GM18498 (cell line): ENCODE measurements around the gene TADA3.
A peak's percentile ranks its signal among the peaks of the same experiment; 100 is the strongest.

Experiments used
- ATAC-seq: cut with Tn5 transposase; IDR thresholded peaks from one replicate; pipeline ENCODE4 v1.9.1; 2021; ENCODE audit warnings: mild to moderate bottlenecking, moderate library complexity; ENCODE audit not compliant: unreplicated experiment

Gene TADA3

DNA sequence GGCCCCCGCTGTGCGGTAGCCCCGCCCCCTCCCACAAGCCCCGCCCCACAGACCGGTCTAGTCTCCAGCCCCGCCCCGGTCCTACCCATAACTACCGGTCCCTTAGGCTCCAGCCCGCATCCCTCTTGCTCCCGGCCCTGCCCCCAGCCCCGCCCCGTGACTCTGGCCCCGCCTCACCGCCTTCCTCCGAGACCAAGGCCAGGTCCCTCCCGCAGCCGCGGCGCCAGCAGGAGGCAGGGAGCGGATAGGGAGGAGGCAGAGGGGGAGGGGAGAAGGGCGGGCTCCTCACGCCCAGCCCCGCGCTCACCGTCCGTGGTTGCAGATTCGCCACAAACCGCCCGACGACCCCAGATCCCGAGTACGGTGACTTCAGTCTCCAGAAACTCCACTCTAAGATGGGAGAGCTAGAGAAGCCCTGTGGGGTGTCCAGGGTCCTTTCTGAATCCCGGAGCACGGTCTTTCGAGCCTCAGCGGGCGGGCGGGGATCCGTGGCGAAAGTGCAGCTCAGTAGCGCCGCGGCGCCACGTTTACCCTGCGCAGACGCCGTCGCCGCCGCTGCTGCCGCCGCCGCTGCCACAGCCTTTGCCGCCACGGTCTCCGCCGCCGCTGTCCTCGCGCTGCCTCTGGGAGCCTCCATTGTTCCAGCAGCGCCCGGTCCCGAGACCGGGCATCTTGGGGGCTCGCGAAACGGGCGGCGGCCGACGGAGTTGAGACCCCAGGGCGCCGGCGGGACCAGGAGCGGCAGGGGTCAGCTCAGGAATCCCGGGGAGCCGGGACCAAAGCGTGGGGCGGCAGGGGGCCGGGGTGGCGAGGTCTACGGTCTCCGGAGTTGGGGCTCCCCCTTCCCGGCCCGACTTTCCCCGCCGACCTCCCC, 60.8 kb downstream of the TADA3 start, which contains the start of gene BRPF1:
BRPF1 (plus strand) TSS at position 530 of the 874 bp plus-strand sequence. CDS start 2,406 bp downstream, outside the sequence.
- peak; percentile 92 for ATAC-seq

- ATAC-seq = peak; percentile 36
Observed at GRCh38 chr3:9730657-9731205, 61.5 kb downstream of the TADA3 start.
